Karpas-422 (cell line): Measurements from ENCODE around the gene CAMKMT. TPM values are rescaled to one million over a fixed set of nuclear protein-coding genes. Genes with fewer than 3 reads are reported as not detected.

ENCODE experiments used
- DNase-seq: peaks from one replicate; pipeline ENCODE4 v3.0.0-alpha.2; 2015
- H2AFZ ChIP-seq: fragments of 200-600 bp; sonication (generic); 2 replicates; pipeline ENCODE4 v1.6.1; 2014; ENCODE audit warnings: antibody characterized with exemption, low read length, mixed read lengths
- H3K27ac ChIP-seq: fragments of 200-600 bp; sonication (generic); 2 replicates; pipeline ENCODE4 v1.5.1; 2014; ENCODE audit warnings: mild to moderate bottlenecking, low read length, moderate library complexity
- H3K27me3 ChIP-seq: fragments of 200-600 bp; sonication (generic); 2 replicates; pipeline ENCODE4 v1.6.1; 2014; ENCODE audit warnings: low read length, mixed read lengths
- H3K36me3 ChIP-seq: fragments of 200-600 bp; sonication (generic); 2 replicates; pipeline ENCODE4 v1.6.1; 2014; ENCODE audit warnings: low read length, mixed read lengths; ENCODE audit not compliant: insufficient read depth
- H3K4me1 ChIP-seq: fragments of 200-600 bp; sonication (generic); 2 replicates; pipeline ENCODE4 v1.6.1; 2014; ENCODE audit warnings: mild to moderate bottlenecking, low read length, mixed read lengths
- H3K4me2 ChIP-seq: fragments of 200-600 bp; sonication (generic); 2 replicates; pipeline ENCODE4 v1.6.1; 2014; ENCODE audit warnings: low read length, low read depth, mild to moderate bottlenecking; ENCODE audit not compliant: poor library complexity, severe bottlenecking
- H3K4me3 ChIP-seq: fragments of 200-600 bp; sonication (generic); 2 replicates; pipeline ENCODE4 v1.5.1; 2014; ENCODE audit warnings: mild to moderate bottlenecking, antibody characterized with exemption, low read length, mixed read lengths
- H3K79me2 ChIP-seq: fragments of 200-600 bp; sonication (generic); 2 replicates; pipeline ENCODE4 v1.6.1; 2014; ENCODE audit warnings: mild to moderate bottlenecking, low read length, mixed read lengths
- H3K9ac ChIP-seq: fragments of 200-600 bp; sonication (generic); 2 replicates; pipeline ENCODE4 v1.6.0; 2014; ENCODE audit warnings: low read length
- H3K9me2 ChIP-seq: fragments of 200-600 bp; sonication (generic), shearing (Covaris generic); replicated peaks from 2 replicates; pipeline ENCODE4 v1.6.0; 2014; ENCODE audit warnings: mild to moderate bottlenecking, low read length, moderate library complexity; ENCODE audit not compliant: insufficient read depth
- H3K9me3 ChIP-seq: fragments of 300-700, 200-600 bp; sonication (generic); 2 replicates; pipeline ENCODE4 v1.6.1; 2014; ENCODE audit warnings: low read length, mixed read lengths
- H4K20me1 ChIP-seq: fragments of 200-600 bp; sonication (generic); 2 replicates; pipeline ENCODE4 v1.6.1; 2014; ENCODE audit warnings: mild to moderate bottlenecking, antibody characterized with exemption, low read length, low read depth; ENCODE audit not compliant: insufficient read depth
- total RNA-seq: library from RNA; depleted of rRNA; stranded (reverse); fragments of >200 nt; shearing (Covaris generic); gene quantifications from 2 replicates; pipeline ENCODE4 v1.2.3, GENCODE V29; 2014; ENCODE audit warnings: low replicate concordance

Gene CAMKMT
- total RNA-seq, 1 experiment from 2014 or later = 30.8 TPM

DNA sequence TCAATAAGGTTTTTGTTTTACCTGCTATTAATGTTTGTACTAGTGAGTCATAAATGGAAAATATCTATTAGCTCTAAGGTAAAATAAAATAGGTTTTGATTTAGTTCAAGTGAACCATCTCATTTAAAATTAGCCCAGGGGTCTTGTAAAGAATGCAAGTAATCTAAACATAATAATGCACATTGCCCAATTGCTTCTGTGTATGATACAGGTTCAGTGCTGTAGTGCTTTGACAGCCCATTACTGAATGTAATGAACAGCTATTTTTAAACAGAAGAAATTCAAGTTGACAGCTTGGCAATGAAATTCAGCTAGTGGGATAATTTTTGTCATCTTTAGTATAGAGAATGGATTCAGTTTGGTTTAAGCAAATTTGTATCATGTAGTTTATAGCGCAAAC lies 91.5 kb downstream of the CAMKMT start:
- Histone ChIP-seq H3K9ac (no peak overlapping the region), H3K4me2 (no peak overlapping the region), H3K4me1 (no peaks in the 10 kb centered on the region), H3K27me3 (no peaks in the 10 kb centered on the region), H3K79me2 (no peaks in the 10 kb centered on the region), H3K9me3 (no peaks in the 10 kb centered on the region), H3K4me3 (no peak overlapping the region), H2AFZ (no peak overlapping the region), H3K27ac (no peak overlapping the region), H4K20me1 (peaks cover 15% of the 10 kb centered on the region; the same call in 1 of the 2 replicates), H3K36me3 (no peaks in the 10 kb centered on the region), H3K9me2 (no peaks in the 10 kb centered on the region)
- no peak for DNase-seq

DNA sequence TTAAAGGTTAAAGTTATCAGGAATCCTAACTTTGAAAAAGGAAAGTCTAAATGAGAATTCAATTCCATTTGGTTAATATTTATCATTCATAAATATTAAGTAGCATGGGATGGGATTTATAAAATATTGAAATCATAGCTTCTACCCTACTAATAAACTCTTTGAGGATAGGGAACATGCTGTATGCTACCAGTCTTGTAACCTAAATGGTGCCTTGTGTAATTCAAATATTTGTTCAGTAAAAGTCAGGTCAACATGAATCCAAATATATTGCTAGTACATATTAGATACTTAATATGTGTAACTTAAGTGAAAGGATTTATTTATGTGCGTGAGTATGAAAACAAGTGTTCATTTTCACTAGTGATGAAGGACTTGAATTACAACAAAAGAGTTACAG lies 94.1 kb downstream of the CAMKMT start:
- H3K9me3 ChIP-seq = no peaks in the 10 kb centered on the region
- peaks cover 14% of the 10 kb centered on the region for H4K20me1 ChIP-seq
- H3K27me3 ChIP-seq = no peaks in the 10 kb centered on the region
- H3K27ac ChIP-seq = no peak overlapping the region
- DNase-seq = no peak
- no peak overlapping the region for H3K9ac ChIP-seq
- no peak overlapping the region for H2AFZ ChIP-seq
- H3K9me2 ChIP-seq = no peaks in the 10 kb centered on the region; the same call in 1 of the 2 replicates
- no peaks in the 10 kb centered on the region for H3K4me1 ChIP-seq
- no peak overlapping the region for H3K4me2 ChIP-seq
- no peak overlapping the region for H3K4me3 ChIP-seq
- H3K79me2 ChIP-seq = no peaks in the 10 kb centered on the region
- H3K36me3 ChIP-seq = no peaks in the 10 kb centered on the region

DNA sequence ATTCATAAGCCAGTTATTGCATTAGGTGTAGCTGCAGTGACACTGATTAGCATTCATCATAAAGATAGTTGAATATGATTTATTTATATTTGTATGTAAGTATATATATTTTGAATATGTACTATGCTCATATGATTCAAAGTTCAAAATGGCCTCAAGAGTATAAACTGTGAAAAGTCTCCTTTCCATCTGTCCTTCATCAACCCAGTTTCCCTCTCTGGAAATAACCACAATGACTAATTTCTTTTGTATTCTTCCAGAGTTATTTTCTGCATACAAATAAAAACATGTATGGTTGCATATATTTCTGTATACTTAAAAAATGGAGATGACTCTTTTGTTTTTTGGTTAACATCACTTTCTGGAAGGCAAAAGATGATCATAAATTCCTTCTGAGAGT lies 95.2 kb downstream of the CAMKMT start:
- Histone ChIP-seq H3K27me3 (no peaks in the 10 kb centered on the region), H3K4me3 (no peak overlapping the region), H3K27ac (no peak overlapping the region), H3K9me2 (no peaks in the 10 kb centered on the region; the same call in 1 of the 2 replicates), H3K4me2 (no peak overlapping the region), H4K20me1 (peaks cover 14% of the 10 kb centered on the region), H2AFZ (no peak overlapping the region), H3K36me3 (no peaks in the 10 kb centered on the region), H3K9ac (no peak overlapping the region), H3K4me1 (no peaks in the 10 kb centered on the region), H3K79me2 (no peaks in the 10 kb centered on the region), H3K9me3 (no peaks in the 10 kb centered on the region)
- no peak for DNase-seq

DNA sequence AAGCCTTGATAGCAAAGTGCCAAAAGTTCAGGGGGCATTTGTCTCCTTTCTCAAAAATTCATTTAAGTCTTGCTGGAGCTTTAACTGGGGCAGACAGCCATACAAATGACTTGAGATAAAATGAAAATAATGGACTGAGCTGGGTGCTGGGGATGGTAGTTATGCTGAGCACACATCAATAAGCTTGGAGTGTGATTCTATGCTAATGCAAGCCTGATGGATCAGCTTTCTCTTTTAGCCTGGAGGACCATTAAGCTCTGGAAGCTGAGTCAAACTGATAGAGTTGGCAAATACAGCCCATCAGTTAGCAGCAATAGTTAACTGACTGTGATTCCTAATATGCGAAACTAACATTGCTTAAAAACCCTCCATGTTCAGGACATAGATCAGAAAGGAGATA lies 98.0 kb downstream of the CAMKMT start:
- no peak overlapping the region for H3K4me2 ChIP-seq
- no peaks in the 10 kb centered on the region; the same call in 1 of the 2 replicates for H3K9me2 ChIP-seq
- H2AFZ ChIP-seq = no peak overlapping the region
- H3K36me3 ChIP-seq = no peaks in the 10 kb centered on the region
- peaks cover 4% of the 10 kb centered on the region for H4K20me1 ChIP-seq
- no peak overlapping the region for H3K4me3 ChIP-seq
- DNase-seq = no peak
- H3K79me2 ChIP-seq = no peaks in the 10 kb centered on the region
- H3K27me3 ChIP-seq = no peaks in the 10 kb centered on the region
- no peak overlapping the region for H3K9ac ChIP-seq
- no peaks in the 10 kb centered on the region for H3K4me1 ChIP-seq
- peaks cover 2% of the 10 kb centered on the region; the same call in 1 of the 2 replicates for H3K9me3 ChIP-seq
- H3K27ac ChIP-seq = no peak overlapping the region

DNA sequence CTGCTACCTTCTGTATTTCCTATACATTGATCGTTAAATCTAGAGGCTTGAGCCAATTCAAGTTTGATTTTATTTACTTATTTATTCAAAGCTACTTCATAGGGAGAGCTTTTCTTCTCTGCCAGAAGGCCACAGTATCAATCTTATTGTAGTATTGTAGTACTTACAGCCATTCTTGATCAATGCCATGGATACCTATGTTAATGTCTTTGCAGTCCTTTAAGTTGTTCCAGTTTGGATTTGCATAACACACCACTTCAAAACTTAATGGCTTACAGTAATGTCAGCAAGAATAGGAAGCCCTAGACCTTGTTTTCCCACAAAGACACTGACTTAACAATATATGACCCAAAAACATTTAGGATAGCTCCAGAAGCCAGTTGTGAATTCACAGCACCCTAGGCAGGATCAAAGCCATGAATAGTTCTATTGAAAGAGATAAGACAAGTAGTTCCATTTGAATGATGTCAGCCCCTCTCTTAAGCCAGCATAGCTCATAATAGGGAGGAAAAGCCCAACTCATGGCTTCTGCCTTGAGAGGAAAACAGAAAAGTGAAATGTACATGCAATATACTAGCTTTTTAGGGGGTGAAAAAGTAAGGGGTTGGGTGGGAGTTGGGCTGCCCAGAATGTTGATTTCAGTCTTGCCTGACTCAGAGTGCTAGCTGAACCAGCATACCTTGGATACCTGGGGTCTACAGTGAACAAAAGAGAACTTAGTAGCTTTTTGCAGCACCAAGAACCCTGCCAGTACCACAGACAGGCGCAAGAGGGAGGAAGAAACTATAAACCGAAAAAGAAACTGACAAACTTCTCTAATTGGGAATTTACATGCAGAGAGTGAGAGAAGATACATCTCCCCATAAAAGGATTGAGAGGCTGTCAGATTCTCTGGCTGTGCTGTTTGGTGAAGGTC lies 101.4 kb downstream of the CAMKMT start:
- no peak overlapping the region for H2AFZ ChIP-seq
- no peak overlapping the region for H3K9ac ChIP-seq
- DNase-seq = no peak
- peaks cover 4% of the 10 kb centered on the region for H4K20me1 ChIP-seq
- H3K79me2 ChIP-seq = no peaks in the 10 kb centered on the region
- H3K27me3 ChIP-seq = no peaks in the 10 kb centered on the region
- no peaks in the 10 kb centered on the region; the same call in 1 of the 2 replicates for H3K9me2 ChIP-seq
- no peak overlapping the region for H3K4me2 ChIP-seq
- H3K4me1 ChIP-seq = no peaks in the 10 kb centered on the region
- no peak overlapping the region for H3K27ac ChIP-seq
- H3K9me3 ChIP-seq = peaks cover 2% of the 10 kb centered on the region; the same call in 1 of the 2 replicates
- H3K36me3 ChIP-seq = no peaks in the 10 kb centered on the region
- no peak overlapping the region for H3K4me3 ChIP-seq

DNA sequence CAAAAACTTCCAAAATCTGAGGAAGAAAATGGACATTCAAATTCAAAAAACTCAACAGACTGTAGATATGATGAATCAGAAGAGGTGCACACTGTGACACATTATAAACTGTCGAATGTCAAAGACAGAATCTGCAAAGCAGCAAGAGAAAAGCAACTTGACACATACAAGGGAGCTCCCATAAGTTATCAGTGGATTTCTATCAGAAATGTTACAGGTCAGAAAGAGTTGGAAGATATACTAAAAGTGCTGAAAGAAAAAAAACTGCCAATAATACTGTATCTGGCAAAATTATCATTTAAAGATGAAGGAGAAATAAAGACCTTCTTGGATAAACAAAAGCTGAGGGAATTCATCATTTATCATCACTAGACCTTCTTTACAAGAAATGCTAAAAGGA lies 102.7 kb downstream of the CAMKMT start:
- Histone ChIP-seq H3K9ac (no peak overlapping the region), H3K36me3 (no peaks in the 10 kb centered on the region), H3K9me2 (no peaks in the 10 kb centered on the region; the same call in 1 of the 2 replicates), H3K4me2 (no peak overlapping the region), H3K4me3 (no peak overlapping the region), H3K79me2 (no peaks in the 10 kb centered on the region), H3K9me3 (peaks cover 2% of the 10 kb centered on the region; the same call in 1 of the 2 replicates), H3K27ac (no peak overlapping the region), H3K4me1 (no peaks in the 10 kb centered on the region), H2AFZ (no peak overlapping the region), H4K20me1 (peaks cover 4% of the 10 kb centered on the region), H3K27me3 (no peaks in the 10 kb centered on the region)
- DNase-seq = no peak

DNA sequence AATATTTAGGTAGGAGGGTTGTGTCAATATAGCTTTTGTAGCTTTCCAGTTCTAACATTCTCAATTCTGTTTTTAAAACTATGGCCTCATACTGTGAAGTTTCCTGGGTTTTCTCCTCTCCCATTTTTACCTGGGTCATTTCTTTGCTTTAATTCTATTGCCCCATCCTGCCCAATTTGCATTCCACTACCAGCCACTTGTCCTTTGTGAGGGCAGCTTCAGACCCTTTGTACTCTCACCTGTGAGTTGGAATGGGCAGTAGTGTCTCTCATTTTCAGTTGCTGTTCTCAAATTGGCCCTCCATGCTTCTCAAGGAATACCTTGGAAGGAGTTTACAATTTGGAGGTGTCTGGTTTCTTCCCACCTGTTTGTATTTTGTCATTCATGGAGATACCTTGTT lies 108.4 kb downstream of the CAMKMT start:
- Histone ChIP-seq H3K4me3 (no peak overlapping the region), H3K4me1 (no peaks in the 10 kb centered on the region), H3K36me3 (no peaks in the 10 kb centered on the region), H2AFZ (no peak overlapping the region), H3K9ac (no peak overlapping the region), H3K9me2 (no peaks in the 10 kb centered on the region), H3K9me3 (no peaks in the 10 kb centered on the region), H3K79me2 (no peaks in the 10 kb centered on the region), H3K27ac (no peak overlapping the region), H4K20me1 (peaks cover 5% of the 10 kb centered on the region; the same call in 1 of the 2 replicates), H3K27me3 (no peaks in the 10 kb centered on the region), H3K4me2 (no peak overlapping the region)
- DNase-seq = no peak

DNA sequence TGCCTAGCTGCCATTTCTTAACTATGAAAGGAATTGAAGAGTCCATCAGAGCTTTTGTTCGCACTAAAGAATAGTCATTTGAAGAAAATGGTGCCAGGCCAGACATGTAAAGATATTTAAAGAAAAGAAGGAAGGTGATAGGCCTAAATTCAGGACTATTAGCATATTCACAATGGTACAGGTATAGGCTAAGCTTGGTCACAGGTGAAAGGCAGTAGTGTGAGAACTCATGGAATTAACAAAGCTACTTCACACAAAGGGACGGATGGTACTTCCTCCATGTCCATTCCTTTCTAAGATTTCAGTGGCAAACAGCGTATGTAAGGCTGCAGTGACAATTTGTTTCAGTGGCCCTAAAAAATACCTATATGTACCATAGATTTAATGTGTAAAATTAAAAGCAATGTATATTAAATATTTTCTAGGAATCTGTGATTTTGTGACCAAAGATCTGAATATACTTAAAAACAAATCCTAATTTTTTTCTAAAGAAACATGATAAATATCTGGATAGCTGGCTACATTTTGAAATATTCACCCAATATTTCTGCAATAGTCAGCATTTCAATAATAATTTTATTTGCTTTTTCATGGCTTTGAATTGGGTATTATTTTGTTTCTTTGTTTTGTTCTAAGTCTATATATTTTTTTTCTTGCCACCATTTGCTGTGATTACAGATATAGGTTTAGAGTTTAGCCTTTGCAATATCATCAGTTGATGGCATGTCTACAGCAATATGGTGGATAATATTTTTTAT lies 116.1 kb downstream of the CAMKMT start:
- Histone ChIP-seq H3K4me1 (no peaks in the 10 kb centered on the region), H4K20me1 (peaks cover 9% of the 10 kb centered on the region; the same call in 1 of the 2 replicates), H3K9me2 (no peaks in the 10 kb centered on the region), H2AFZ (no peak overlapping the region), H3K27ac (no peak overlapping the region), H3K4me2 (no peak overlapping the region), H3K79me2 (no peaks in the 10 kb centered on the region), H3K27me3 (no peaks in the 10 kb centered on the region), H3K9ac (no peak overlapping the region), H3K4me3 (no peak overlapping the region), H3K9me3 (no peaks in the 10 kb centered on the region), H3K36me3 (no peaks in the 10 kb centered on the region)
- no peak for DNase-seq
